C1 segment of cervical spinal cord (tissue), 14 donors: Measurements from ENCODE around the gene MFSD2B.
A peak's percentile ranks its signal among the peaks of the same experiment; 100 is the strongest.

Experiments
- DNase-seq, 14 donors: peaks; one replicate each; lab custom pipeline; 2025; lab: John Stamatoyannopoulos, UW

MFSD2B gene

GRCh38 chr2:24050041-24050979, 40.4 kb downstream of the MFSD2B start:
- peak in 7 of 14 donors; percentile 7 to 26 (median 14) for DNase-seq

- peak in 1 of 14 donors; percentile 36 for DNase-seq
Observed at GRCh38 chr2:24051833-24052232, 41.9 kb downstream of the MFSD2B start.

DNA sequence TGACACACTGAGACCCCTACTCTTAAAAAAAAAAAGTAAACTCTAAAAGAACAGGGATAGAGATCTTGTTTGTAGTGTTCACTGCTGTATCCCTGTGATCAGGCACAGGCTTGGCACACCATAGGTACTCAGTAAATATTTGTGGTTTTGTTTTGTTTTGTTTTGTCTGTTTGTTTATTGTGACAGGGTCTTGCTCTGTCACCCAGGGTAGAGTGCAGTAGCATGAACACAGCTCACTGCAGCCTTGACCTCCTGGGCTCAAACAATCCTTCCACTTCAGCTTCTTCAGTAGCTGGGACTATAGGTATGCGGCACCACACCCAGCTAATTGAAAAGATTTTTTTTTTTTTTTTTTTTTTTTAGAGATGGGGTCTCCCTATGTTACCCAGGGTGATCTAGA, 43.1 kb downstream of the MFSD2B start:
- no peak for DNase-seq

DNA sequence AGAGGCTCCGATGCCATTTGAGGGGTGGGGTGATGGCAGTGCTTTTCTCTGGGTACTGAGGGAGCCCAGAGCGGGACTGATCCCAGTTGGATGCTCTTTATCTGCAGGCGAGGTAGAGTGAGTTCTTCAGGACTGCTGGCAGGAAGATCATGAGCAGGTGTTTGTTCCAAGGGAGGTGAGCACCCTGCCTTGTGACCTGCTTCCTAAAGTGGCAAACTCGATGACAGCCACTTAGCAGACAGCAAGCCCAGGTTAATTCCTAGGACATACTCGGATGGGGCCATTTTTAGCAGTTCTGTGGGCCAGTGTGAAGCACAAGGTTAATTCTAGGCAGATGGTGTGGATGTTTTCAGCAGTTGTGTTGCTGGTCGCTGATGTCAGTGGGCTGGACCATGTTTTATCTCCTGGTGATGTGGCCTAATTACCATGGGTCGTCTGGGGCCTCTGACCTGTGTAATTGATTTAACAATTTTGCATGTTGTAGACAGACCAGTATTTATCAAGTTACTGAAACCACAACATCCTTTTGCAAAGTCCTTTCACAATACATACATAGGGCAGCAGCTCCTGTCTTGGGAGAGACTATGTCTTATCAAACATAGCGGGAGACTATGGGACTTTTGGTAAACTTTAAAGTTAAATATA, 44.6 kb downstream of the MFSD2B start:
- DNase-seq: peak in 1 of 14 donors; percentile 37

DNA sequence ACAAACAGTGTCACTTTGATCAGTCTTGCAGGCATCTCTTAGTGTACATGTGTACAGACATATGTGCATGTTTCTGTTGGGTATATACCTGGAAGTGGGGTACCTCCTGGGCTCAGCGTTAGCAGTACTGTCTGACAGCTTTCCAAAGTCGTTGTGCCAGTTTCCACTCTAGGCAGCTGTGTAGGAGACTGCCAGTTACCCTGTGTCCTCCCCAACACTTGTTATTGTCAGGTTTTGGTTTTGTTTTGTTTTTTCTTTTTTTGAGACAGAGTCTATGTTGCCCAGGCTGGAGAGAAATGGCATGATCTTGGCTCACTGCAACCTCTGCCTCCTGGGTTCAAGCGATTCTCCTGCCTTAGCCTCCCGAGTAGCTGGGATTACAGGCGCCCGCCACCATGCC, 45.9 kb downstream of the MFSD2B start:
- DNase-seq: no peak

- no peak for DNase-seq
Observed at GRCh38 chr2:24058564-24059271, 48.8 kb downstream of the MFSD2B start.

GRCh38 chr2:24065341-24065740, 55.5 kb downstream of the MFSD2B start:
- no peak for DNase-seq

- DNase-seq: no peak
Observed at GRCh38 chr2:24072259-24072658, 62.4 kb downstream of the MFSD2B start.

DNA sequence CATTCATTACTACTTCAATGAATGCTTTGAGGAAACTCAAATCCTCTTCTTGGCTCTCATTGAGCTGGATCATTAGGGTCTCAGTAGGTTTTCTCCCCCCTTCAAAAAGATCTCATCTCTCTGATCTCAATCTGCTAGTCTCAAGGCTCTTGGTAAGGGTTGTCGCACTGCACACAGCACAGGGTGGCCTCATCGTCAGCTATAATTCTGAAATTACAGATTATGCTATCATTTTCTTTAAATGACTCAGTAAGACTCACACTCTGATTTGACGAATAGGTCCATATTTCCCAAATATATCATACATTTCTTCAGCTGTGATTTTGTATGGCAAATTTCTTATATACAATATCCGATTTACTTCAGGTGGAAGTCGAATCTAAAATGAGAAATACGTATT, 63.9 kb downstream of the MFSD2B start:
- DNase-seq: no peak

DNA sequence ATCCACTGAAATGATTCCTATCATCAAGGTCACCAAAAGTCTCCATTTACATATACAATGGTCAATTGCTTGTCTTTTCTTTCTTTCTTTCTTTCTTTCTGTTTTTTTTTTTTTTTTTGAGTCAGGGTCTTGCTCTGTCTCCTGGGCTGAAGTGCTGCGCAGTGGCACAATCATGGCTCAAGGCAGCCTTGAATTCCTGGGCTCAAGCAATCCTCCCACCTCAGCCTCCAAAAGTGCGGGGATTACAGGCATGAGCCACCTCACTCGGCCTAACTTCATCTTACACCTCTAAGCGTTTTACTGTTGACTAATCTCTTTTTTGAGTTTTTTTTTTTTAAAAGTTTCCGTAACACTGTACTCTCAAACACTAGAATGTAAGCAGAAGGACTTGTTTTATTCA, 65.4 kb downstream of the MFSD2B start:
- DNase-seq: no peak
